Measurements from ENCODE around the gene TWF1.
"Not testable (repeated sequence)": the region's sequence is repeated elsewhere in the genome, so short reads cannot be mapped to it uniquely, and the experiment has no call there.

TWF1 gene

DNA sequence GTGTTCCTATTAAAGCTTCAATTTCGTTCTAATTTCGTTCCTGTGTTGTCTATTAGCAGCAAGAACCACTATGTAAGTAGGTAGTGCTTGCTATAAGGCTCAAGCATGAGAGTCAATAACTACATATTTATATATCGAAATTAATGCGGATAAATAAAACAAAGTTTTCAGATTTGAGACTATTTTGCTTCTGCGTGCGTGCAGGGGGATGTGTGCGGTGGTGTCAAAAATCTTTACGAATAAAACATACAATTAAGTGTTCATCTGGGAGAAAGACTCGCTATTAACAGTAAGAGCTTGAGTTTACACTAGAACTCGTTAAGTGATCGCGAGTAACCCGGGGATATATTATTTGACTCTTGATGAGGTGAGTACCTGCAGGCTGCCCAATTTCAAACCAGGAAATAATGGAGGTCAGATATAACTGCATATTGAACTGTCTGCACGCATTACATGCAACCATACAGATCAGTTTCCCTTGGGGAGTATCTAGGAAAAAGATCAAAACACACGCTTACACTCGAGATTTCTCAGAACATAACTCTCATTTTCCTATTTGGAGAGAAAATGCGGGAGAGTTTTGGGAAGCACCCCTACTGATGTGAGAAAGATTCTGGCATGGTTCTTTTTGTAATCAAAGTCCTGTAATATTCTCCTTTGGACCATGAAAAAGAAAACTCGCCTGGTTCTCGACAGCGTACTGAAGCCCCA is 813 bp downstream of the TWF1 start:
- peak in 1 of 2 donors; percentile 24 for DNase-seq

- DNase-seq, result no peak
Measured at GRCh38 chr12:43797561-43798217, 8.4 kb downstream of the TWF1 start.

- DNase-seq, result no peak
Measured at GRCh38 chr12:43795716-43796280, 10.3 kb downstream of the TWF1 start.

DNA sequence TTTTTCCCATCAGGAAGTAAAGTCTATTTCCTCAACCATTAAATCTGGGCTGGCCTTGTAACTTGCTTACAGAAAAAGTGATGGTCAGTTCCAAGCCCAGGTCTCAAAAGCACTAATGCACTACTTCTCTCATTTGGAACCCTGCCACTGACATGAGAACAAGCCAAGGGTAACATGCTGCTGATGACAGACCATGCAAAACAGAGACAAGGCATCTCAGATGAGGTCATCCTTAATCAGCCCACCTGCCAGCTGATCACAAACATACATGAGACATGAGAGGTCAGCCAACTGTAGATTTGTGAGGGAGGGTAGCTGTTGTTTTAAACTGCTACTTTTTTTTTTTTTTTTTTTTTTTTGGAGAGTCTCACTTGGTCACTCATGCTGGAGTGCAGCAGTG is 16.2 kb downstream of the TWF1 start:
- DNase-seq, result no peak

- DNase-seq, result no peak
Measured at GRCh38 chr12:43786899-43787693, 19.0 kb downstream of the TWF1 start.

GRCh38 chr12:43776498-43776897 is 29.6 kb downstream of the TWF1 start:
- peak in 1 of 2 donors; percentile 54 for DNase-seq

DNA sequence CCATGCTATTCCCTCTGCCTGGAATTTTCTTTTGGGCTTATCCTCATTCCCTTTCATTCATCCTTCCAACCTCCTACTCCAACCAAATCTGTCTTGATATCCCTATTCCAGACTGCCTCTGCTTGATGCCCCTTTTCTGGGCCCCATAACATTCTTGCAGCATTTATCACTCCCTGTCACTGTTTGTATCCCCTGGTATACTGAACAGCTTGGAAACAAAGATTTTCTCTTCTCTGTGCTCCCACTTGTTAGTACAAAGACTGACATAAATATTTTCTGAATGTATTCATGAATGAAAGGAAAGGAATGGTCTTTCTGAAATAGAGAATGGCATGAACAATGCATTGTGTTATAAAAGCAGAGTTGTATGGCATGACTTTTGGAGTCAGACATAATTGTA is 39.8 kb downstream of the TWF1 start:
- DNase-seq, result no peak

- no peak for DNase-seq
Measured at GRCh38 chr12:43764528-43764927, 41.6 kb downstream of the TWF1 start.

DNA sequence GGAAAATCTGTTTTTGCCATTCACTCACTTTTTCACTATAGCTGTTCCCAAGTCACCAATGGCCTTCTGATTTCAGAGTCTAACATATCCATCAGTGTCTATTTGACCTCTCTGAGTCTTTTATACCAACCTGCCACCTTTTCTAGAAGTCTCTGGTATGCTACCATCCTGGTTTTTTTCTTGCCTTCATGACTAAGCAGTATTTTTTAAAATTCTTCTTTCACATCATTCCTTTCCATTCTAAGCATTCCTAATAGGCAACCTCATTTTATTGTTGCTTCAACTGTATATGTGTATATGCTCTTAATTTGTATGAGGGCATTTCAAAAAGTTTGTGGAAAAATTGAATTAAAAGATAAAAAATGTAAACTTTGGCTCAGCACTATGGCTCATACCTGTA is 42.3 kb downstream of the TWF1 start:
- no peak for DNase-seq

- peak in 1 of 2 donors; percentile 14 for DNase-seq
Measured at GRCh38 chr12:43762596-43762995, 43.5 kb downstream of the TWF1 start.

DNA sequence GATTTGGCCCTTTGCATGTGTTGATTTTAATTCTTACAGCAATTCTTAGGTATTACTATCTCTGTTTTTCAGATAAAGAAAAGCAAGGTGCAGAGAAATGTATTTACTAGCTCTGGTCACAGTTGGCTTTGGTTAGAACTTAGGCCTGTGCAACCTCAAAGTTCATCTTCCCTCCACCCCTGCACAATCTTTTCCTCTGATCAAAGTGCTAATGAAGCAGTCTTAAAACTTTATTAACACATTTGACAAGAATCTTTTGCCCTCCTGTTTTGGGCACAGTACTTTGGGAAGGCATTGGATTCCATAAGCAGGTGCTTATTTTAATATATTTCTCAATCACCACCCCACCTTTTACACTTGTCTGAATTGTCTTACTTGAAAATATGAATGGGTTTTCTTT is 44.6 kb downstream of the TWF1 start:
- DNase-seq, result peak in 1 of 2 donors; percentile 18

DNA sequence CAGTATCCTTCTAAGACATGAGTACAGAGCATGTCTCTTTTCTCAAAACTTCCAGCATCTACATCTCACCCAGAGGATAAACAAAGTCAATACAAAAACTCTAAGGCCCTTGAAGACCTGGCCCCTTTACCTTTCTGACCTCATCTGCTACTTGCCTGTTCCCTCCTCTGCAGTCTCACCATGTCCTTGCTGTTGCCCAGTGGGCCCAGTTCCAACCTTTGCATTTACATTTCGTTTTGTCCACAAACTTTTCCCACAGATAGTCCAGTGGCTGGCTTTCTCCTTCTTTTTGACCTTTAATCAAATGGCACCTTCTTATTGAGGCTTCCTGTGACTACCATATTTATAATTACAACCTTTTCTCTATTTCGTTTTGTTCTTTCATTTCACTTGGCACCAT is 45.7 kb downstream of the TWF1 start:
- DNase-seq, result peak in 1 of 2 donors; percentile 2

- DNase-seq, result peak; percentile 97
Measured at GRCh38 chr12:43758728-43759563, 47.2 kb downstream of the TWF1 start, which contains the start of the genes IRAK4 and PUS7L. IRAK4 (plus strand) TSS chr12:43758951; CDS start chr12:43768112, 9,161 bp downstream. PUS7L (minus strand) TSS chr12:43758790; CDS start chr12:43755245, 3,545 bp downstream.

DNA sequence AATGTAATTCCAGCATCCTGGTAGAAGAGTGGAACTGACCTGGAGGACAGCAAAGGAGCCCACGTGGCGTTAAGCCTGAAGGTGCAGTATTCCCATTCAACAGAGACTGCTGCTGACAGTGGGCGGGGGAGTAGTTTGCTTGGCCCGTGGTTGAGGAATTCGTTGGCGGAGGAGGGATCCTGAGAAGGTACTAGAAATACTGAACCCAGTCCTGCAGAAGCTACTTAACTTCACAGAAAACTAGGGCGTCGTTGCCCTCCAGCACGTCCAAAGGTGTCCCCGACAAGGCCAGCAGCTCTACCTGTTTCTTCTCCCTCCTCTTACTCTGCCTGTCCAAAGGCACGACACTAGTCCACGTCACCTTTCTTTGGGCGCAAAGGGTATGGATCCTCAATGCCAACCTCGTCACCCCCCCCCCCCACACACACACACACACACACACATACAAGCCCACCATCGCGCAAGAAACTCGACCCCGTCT is 47.8 kb downstream of the TWF1 start:
- no peak for DNase-seq

- DNase-seq, result no peak
Measured at GRCh38 chr12:43754015-43754414, 52.1 kb downstream of the TWF1 start.

GRCh38 chr12:43751360-43751759 is 54.8 kb downstream of the TWF1 start:
- DNase-seq, result not testable (repeated sequence)

GRCh38 chr12:43750814-43751213 is 55.3 kb downstream of the TWF1 start:
- DNase-seq, result no peak

DNA sequence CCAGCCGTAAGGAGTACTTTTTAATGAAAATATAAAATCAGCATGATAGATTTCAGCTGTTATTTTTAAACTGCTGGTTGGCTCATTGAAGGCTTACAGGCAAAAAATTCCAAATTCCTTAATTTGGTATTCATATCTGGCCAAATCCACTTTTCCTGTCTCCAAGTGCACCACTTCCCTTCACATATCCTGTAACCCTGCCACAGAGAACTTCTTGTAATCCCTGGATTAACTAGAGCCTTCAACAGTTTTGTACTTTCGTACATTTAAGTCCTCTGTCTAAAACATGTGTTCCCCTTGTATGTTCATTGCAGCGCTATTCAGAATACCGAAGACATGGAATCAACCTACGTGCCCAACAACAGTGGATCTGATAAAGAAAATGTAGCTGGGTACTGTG is 57.1 kb downstream of the TWF1 start:
- no peak for DNase-seq

DNA sequence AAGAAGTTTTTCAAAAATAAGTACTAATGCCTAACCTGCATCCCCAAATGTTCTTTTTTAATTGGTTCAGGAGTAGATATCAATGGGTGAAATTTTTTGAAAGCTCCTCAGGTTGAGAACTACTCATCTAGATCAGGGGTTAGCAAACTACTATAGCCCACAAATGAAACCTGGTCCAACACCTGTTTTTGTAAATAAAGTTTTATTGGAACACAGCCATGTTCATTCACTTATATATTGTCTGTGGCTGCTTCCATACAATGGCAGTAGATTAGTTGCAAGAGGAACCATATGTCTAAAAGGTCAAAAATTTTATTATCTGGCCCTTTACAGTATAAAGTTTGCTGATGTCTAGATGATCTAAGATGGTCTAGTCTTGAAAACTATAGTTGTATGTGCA is 61.3 kb downstream of the TWF1 start:
- no peak for DNase-seq

All from CD4-positive, alpha-beta T cell treated with Interferon alpha-2 for 1 hour (primary cell).